Liver (tissue), 9 donors: Measurements from ENCODE around the gene GABARAP. TPM values are rescaled to one million over a fixed set of nuclear protein-coding genes. Genes with fewer than 3 reads are reported as not detected.

Experiments
- DNase-seq: peaks from one replicate; pipeline ENCODE4 v3.0.0-alpha.2; 2017; ENCODE audit warnings: low spot score
- H3K27ac ChIP-seq, 2 donors: one replicate each; pipeline ENCODE4 v1.7.0; 2013; ENCODE audit warnings: inconsistent platforms in 2 of 2, low read length in 2 of 2, control low read depth in 1 of 2, low read depth in 1 of 2, mild to moderate bottlenecking in 1 of 2
- H3K27me3 ChIP-seq, 4 donors: one replicate each; pipeline versions ENCODE4 v1.6.1 to v1.7.0; 2013; ENCODE audit warnings: low read length in 3 of 4, inconsistent platforms in 1 of 4, mild to moderate bottlenecking in 1 of 4, moderate library complexity in 1 of 4; ENCODE audit not compliant: control insufficient read depth in 4 of 4, insufficient read depth in 4 of 4
- H3K36me3 ChIP-seq, 4 donors: one replicate each; pipeline versions ENCODE4 v1.6.1 to v1.7.0; 2013; ENCODE audit warnings: low read length in 3 of 4, mild to moderate bottlenecking in 3 of 4, low read depth in 1 of 4, moderate library complexity in 1 of 4; ENCODE audit not compliant: control insufficient read depth in 4 of 4, insufficient read depth in 3 of 4
- H3K4me1 ChIP-seq, 4 donors: one replicate each; pipeline versions ENCODE4 v1.6.1 to v1.7.0; 2013; ENCODE audit warnings: low read length in 3 of 4, mild to moderate bottlenecking in 3 of 4, moderate library complexity in 1 of 4; ENCODE audit not compliant: control insufficient read depth in 4 of 4, insufficient read depth in 4 of 4
- H3K4me3 ChIP-seq, 3 donors: one replicate each; pipeline versions ENCODE4 v1.6.1 to v1.7.0; 2013; ENCODE audit warnings: low read length in 3 of 3, control low read depth in 1 of 3, low read depth in 1 of 3, mild to moderate bottlenecking in 1 of 3
- H3K9ac ChIP-seq, 2 donors: one replicate each; pipeline ENCODE4 v1.7.0; 2013; ENCODE audit warnings: low read length in 2 of 2, mild to moderate bottlenecking in 2 of 2, moderate library complexity in 2 of 2, control low read depth in 1 of 2, low read depth in 1 of 2
- H3K9me3 ChIP-seq, 4 donors: one replicate each; pipeline versions ENCODE4 v1.6.1 to v1.7.0; 2013; ENCODE audit warnings: low read length in 3 of 4; ENCODE audit not compliant: control insufficient read depth in 4 of 4
- ATF3 ChIP-seq: IDR thresholded peaks from 2 replicates; pipeline ENCODE4 v1.6.1; 2016; ENCODE audit warnings: antibody characterized with exemption
- CTCF ChIP-seq: fragments of 150-350 bp; IDR thresholded peaks from 2 replicates; pipeline ENCODE4 v1.5.1; 2017; ENCODE audit warnings: improper control_type of control experiment, low read depth, low read length; ENCODE audit not compliant: missing input control
- EGR1 ChIP-seq, 2 donors: IDR thresholded peaks; 2 replicates each; pipeline ENCODE4 v1.6.1; 2016 to 2018; ENCODE audit warnings: antibody characterized with exemption in 2 of 2, low read depth in 2 of 2
- FOXA1 ChIP-seq: IDR thresholded peaks from 2 replicates; pipeline ENCODE4 v1.6.1; 2016; ENCODE audit warnings: antibody characterized with exemption
- FOXA2 ChIP-seq: IDR thresholded peaks from 2 replicates; pipeline ENCODE4 v1.6.1; 2016; ENCODE audit warnings: antibody characterized with exemption
- GABPA ChIP-seq, 2 donors: IDR thresholded peaks in 1 of 2; conservative IDR thresholded peaks in 1 of 2; 2 replicates each; pipeline ENCODE4 v1.6.1; 2016; ENCODE audit warnings: antibody characterized with exemption in 2 of 2, mild to moderate bottlenecking in 1 of 2, moderate library complexity in 1 of 2
- HNF4A ChIP-seq, 2 donors: conservative IDR thresholded peaks; 2 replicates each; pipeline ENCODE4 v1.6.1; 2016; ENCODE audit warnings: antibody characterized with exemption in 2 of 2, mild to moderate bottlenecking in 2 of 2
- HNF4G ChIP-seq: IDR thresholded peaks from 2 replicates; pipeline ENCODE4 v1.6.1; 2016; ENCODE audit warnings: antibody characterized with exemption
- JUND ChIP-seq, 2 donors: IDR thresholded peaks; 2 replicates each; pipeline ENCODE4 v1.6.1; 2016; ENCODE audit warnings: antibody characterized with exemption in 2 of 2
- MAX ChIP-seq: IDR thresholded peaks from 2 replicates; pipeline ENCODE4 v1.6.1; 2016; ENCODE audit warnings: antibody characterized with exemption
- NR2F2 ChIP-seq: IDR thresholded peaks from 2 replicates; pipeline ENCODE4 v1.6.1; 2016; ENCODE audit warnings: antibody characterized with exemption
- RAD21 ChIP-seq, 2 donors: IDR thresholded peaks; 2 replicates each; pipeline ENCODE4 v1.6.1; 2016; ENCODE audit warnings: antibody characterized with exemption in 2 of 2, mild to moderate bottlenecking in 2 of 2
- REST ChIP-seq: IDR thresholded peaks from 2 replicates; pipeline ENCODE4 v1.6.1; 2016; ENCODE audit warnings: antibody characterized with exemption, mild to moderate bottlenecking
- RXRA ChIP-seq, 2 donors: IDR thresholded peaks; 2 replicates each; pipeline ENCODE4 v1.6.1; 2017 to 2018; ENCODE audit warnings: antibody characterized with exemption in 2 of 2, mild to moderate bottlenecking in 1 of 2
- SP1 ChIP-seq: IDR thresholded peaks from 2 replicates; pipeline ENCODE4 v1.6.1; 2018; ENCODE audit warnings: antibody characterized with exemption, mild to moderate bottlenecking
- YY1 ChIP-seq: IDR thresholded peaks from 2 replicates; pipeline ENCODE4 v1.6.1; 2016; ENCODE audit warnings: antibody characterized with exemption, mild to moderate bottlenecking
- ZBTB33 ChIP-seq: IDR thresholded peaks from 2 replicates; pipeline ENCODE4 v1.6.1; 2016; ENCODE audit warnings: antibody characterized with exemption
- WGBS: extraction: QIAGEN DNeasy Blood & Tissue Kit; methylation state at CpG from one replicate; pipeline ENCODE4 v1.1.7; 2013; 5-methylcytosine and 5-hydroxymethylcytosine counted together
- polyA plus RNA-seq, 2 donors: library from polyadenylated mRNA; stranded (reverse) in 1 of 2; unstranded in 1 of 2; fragments of 200-250 nt in 1 of 2; fragments of >200 nt in 1 of 2; fragmentation: Nextera tagmentation in 1 of 2; extraction: Ambion mirVana in 1 of 2; gene quantifications; one replicate each; pipeline versions ENCODE4 v1.2.1 to v1.2.3, GENCODE V29; 2013 to 2015
- total RNA-seq, 2 donors: library from RNA; depleted of rRNA; stranded (reverse); fragments of >200 nt; gene quantifications; one replicate each; pipeline ENCODE4 v1.2.3, GENCODE V29; 2014
- donor health status: healthy.
- donor health status: healthy.
- donor health status: healthy.
- donor health status: healthy.
- donor health status: healthy.

Gene GABARAP
- total and polyA plus RNA-seq, 4 donors = 74.4 to 489 (median 205) TPM

GRCh38 chr17:7229504-7229903 is 12.7 kb downstream of the GABARAP start:
- H3K27ac ChIP-seq = no peak overlapping the region
- no peak overlapping the region for H3K4me3 ChIP-seq
- H3K4me1 ChIP-seq = peaks cover 6 to 21% (median 16%) of the 10 kb centered on the region in 4 donors
- WGBS = 97% methylated on average over 19 of the region's 19 CpGs
- no peak overlapping the region for H3K9ac ChIP-seq
- H3K27me3 ChIP-seq = no peaks in the 10 kb centered on the region
- H3K9me3 ChIP-seq = no peaks in the 10 kb centered on the region
- TF ChIP-seq JUND (IDR thresholded peaks at IDR 0.05) = no peak
- H3K36me3 ChIP-seq = peaks cover 13 to 54% (median 23%) of the 10 kb centered on the region in 4 donors
- no peak for DNase-seq

GRCh38 chr17:7228920-7229319 is 13.3 kb downstream of the GABARAP start:
- no peak for DNase-seq
- Histone ChIP-seq H3K9me3 (no peaks in the 10 kb centered on the region), H3K9ac (no peak overlapping the region), H3K27ac (no peak overlapping the region), H3K4me1 (peaks cover 6 to 25% (median 19%) of the 10 kb centered on the region in 4 donors), H3K4me3 (no peak overlapping the region), H3K36me3 (peaks cover 17 to 58% (median 26%) of the 10 kb centered on the region in 4 donors), H3K27me3 (no peaks in the 10 kb centered on the region)
- 88% methylated on average over 14 of the region's 14 CpGs for WGBS
- TF ChIP-seq REST (no peak), ZBTB33 (no peak), HNF4G (no peak), FOXA1 (no peak), GABPA (IDR thresholded peaks at IDR 0.05 in 1 of 2, conservative IDR thresholded peaks at IDR 0.05 in 1 of 2) (no peak), SP1 (no peak), MAX (no peak), JUND (IDR thresholded peaks at IDR 0.05) (no peak), NR2F2 (no peak), YY1 (no peak)

- Histone ChIP-seq H3K9me3 (no peaks in the 10 kb centered on the region), H3K27me3 (no peaks in the 10 kb centered on the region), H3K9ac (no peak overlapping the region), H3K36me3 (peaks cover 21 to 76% (median 44%) of the 10 kb centered on the region in 4 donors), H3K4me1 (peaks cover 4 to 27% (median 18%) of the 10 kb centered on the region in 4 donors), H3K4me3 (no peak overlapping the region), H3K27ac (no peak overlapping the region)
- no peak for DNase-seq
- WGBS = 96% methylated on average over 31 of the region's 31 CpGs
- no peak for TF ChIP-seq FOXA2
- no peak for TF ChIP-seq EGR1 (IDR thresholded peaks at IDR 0.05; ENCODE audit: low read depth in 2 of 2)
- TF ChIP-seq CTCF = no peak
- no peak for TF ChIP-seq ATF3
- no peak for TF ChIP-seq HNF4A (conservative IDR thresholded peaks at IDR 0.05)
- TF ChIP-seq JUND (IDR thresholded peaks at IDR 0.05) = no peak
- no peak for TF ChIP-seq RXRA (IDR thresholded peaks at IDR 0.05)
- TF ChIP-seq MAX = no peak
- TF ChIP-seq RAD21 (IDR thresholded peaks at IDR 0.05) = no peak
These were observed 15.2 kb downstream of the GABARAP start for GRCh38 chr17:7226721-7227710.
